HEK293 (cell line): ENCODE data around the gene B3GNT3.

Experiments used
- CTCF ChIA-PET: fragments of 350-600 bp; formaldehyde crosslinking; extraction: SDS; loops from one replicate; lab custom pipeline; 2021; ENCODE audit warnings: antibody characterized with exemption; lab: Yijun Ruan, JAX
- POLR2A ChIA-PET: fragments of 300-600 bp; formaldehyde crosslinking; extraction: SDS; loops from one replicate; lab custom pipeline; 2020; ENCODE audit warnings: antibody characterized with exemption, inconsistent platforms; lab: Yijun Ruan, JAX
- H3K27ac ChIP-seq: fragments of 200-500 bp; sonication (Bioruptor generic); 2 replicates; pipeline ENCODE4 v1.5.1; 2014; ENCODE audit warnings: low read depth, low read length, control low read depth, inconsistent platforms; ENCODE audit errors: extremely low read depth
- H3K36me3 ChIP-seq, 2 experiments: fragments of 200-500 bp in 1 of 2; sonication (Bioruptor generic) in 1 of 2; 1 replicate in 1 of 2; 2 replicates in 1 of 2; pipeline ENCODE4 v1.5.1; 2014 to 2017; ENCODE audit warnings: inconsistent platforms in 2 of 2, low read length in 2 of 2; ENCODE audit not compliant: control insufficient read depth in 2 of 2, insufficient read depth in 1 of 2
- H3K4me1 ChIP-seq: fragments of 200-500 bp; sonication (Bioruptor generic); 2 replicates; pipeline ENCODE4 v1.5.1; 2014; ENCODE audit warnings: mild to moderate bottlenecking, low read length, inconsistent platforms; ENCODE audit not compliant: control insufficient read depth, insufficient read depth
- H3K4me3 ChIP-seq: 2 replicates; pipeline ENCODE4 v1.5.1; 2011; ENCODE audit warnings: low read depth, mild to moderate bottlenecking, control low read depth, low read length, moderate library complexity
- H3K9me3 ChIP-seq: fragments of 200-500 bp; sonication (Bioruptor generic); 2 replicates; pipeline ENCODE4 v1.5.1; 2014; ENCODE audit warnings: low read depth, low read length, inconsistent platforms; ENCODE audit not compliant: control insufficient read depth, insufficient read depth
- AEBP2 ChIP-seq: fragments of 450-650 bp; formaldehyde crosslinking; IDR thresholded peaks from 2 replicates; pipeline ENCODE4 v1.5.1; 2016; ENCODE audit warnings: missing biosample characterization, missing genetic modification characterization, borderline replicate concordance
- FEZF1 ChIP-seq: fragments of 450-650 bp; formaldehyde crosslinking; IDR thresholded peaks from 2 replicates; pipeline ENCODE4 v1.5.1; 2016; ENCODE audit warnings: missing biosample characterization, missing genetic modification characterization
- GLI4 ChIP-seq: fragments of 450-650 bp; formaldehyde crosslinking; IDR thresholded peaks from 2 replicates; pipeline ENCODE4 v1.5.1; 2016; ENCODE audit warnings: missing biosample characterization, missing genetic modification characterization
- GLIS2 ChIP-seq: fragments of 450-650 bp; formaldehyde crosslinking; IDR thresholded peaks from 2 replicates; pipeline ENCODE4 v1.5.1; 2016; ENCODE audit warnings: missing biosample characterization, missing genetic modification characterization
- KLF1 ChIP-seq: fragments of 450-650 bp; formaldehyde crosslinking; IDR thresholded peaks from 2 replicates; pipeline ENCODE4 v1.5.1; 2016; ENCODE audit warnings: missing biosample characterization, missing genetic modification characterization
- SCRT1 ChIP-seq: fragments of 450-650 bp; formaldehyde crosslinking; IDR thresholded peaks from 2 replicates; pipeline ENCODE4 v1.5.1; 2016; ENCODE audit warnings: missing biosample characterization, missing genetic modification characterization, borderline replicate concordance
- ZBTB1 ChIP-seq: fragments of 450-650 bp; formaldehyde crosslinking; IDR thresholded peaks from 2 replicates; pipeline ENCODE4 v1.5.1; 2016; ENCODE audit warnings: missing biosample characterization, missing genetic modification characterization
- ZBTB11 ChIP-seq: fragments of 450-650 bp; formaldehyde crosslinking; conservative IDR thresholded peaks from 2 replicates; pipeline ENCODE4 v1.5.1; 2016; ENCODE audit warnings: low read depth, missing biosample characterization, missing genetic modification characterization
- ZBTB48 ChIP-seq: fragments of 450-650 bp; formaldehyde crosslinking; IDR thresholded peaks from 2 replicates; pipeline ENCODE4 v1.5.1; 2016; ENCODE audit warnings: missing biosample characterization, missing genetic modification characterization
- ZIC2 ChIP-seq: fragments of 450-650 bp; formaldehyde crosslinking; IDR thresholded peaks from 2 replicates; pipeline ENCODE4 v1.5.1; 2016; ENCODE audit warnings: missing biosample characterization, missing genetic modification characterization
- ZNF157 ChIP-seq: fragments of 450-650 bp; formaldehyde crosslinking; IDR thresholded peaks from 2 replicates; pipeline ENCODE4 v1.5.1; 2016; ENCODE audit warnings: missing biosample characterization, missing genetic modification characterization
- ZNF18 ChIP-seq: fragments of 450-650 bp; formaldehyde crosslinking; IDR thresholded peaks from 2 replicates; pipeline ENCODE4 v1.5.1; 2016; ENCODE audit warnings: missing biosample characterization, missing genetic modification characterization
- ZNF514 ChIP-seq: fragments of 450-650 bp; formaldehyde crosslinking; IDR thresholded peaks from 2 replicates; pipeline ENCODE4 v1.5.1; 2016; ENCODE audit warnings: missing biosample characterization, missing genetic modification characterization
- ZNF548 ChIP-seq: fragments of 450-650 bp; formaldehyde crosslinking; IDR thresholded peaks from 2 replicates; pipeline ENCODE4 v1.5.1; 2016; ENCODE audit warnings: missing biosample characterization, missing genetic modification characterization
- ZNF600 ChIP-seq: fragments of 450-650 bp; formaldehyde crosslinking; IDR thresholded peaks from 2 replicates; pipeline ENCODE4 v1.5.1; 2016; ENCODE audit warnings: missing biosample characterization, missing genetic modification characterization
- ZNF610 ChIP-seq: fragments of 450-650 bp; formaldehyde crosslinking; IDR thresholded peaks from 2 replicates; pipeline ENCODE4 v1.5.1; 2016; ENCODE audit warnings: missing biosample characterization, missing genetic modification characterization, borderline replicate concordance
- ZNF704 ChIP-seq: fragments of 450-650 bp; formaldehyde crosslinking; IDR thresholded peaks from 2 replicates; pipeline ENCODE4 v1.5.1; 2016; ENCODE audit warnings: missing biosample characterization, missing genetic modification characterization
- ZSCAN23 ChIP-seq: fragments of 450-650 bp; formaldehyde crosslinking; IDR thresholded peaks from 2 replicates; pipeline ENCODE4 v1.5.1; 2016; ENCODE audit warnings: missing biosample characterization, missing genetic modification characterization
- TF ChIP-seq, protein P1 (sequence below): fragments of 450-650 bp; formaldehyde crosslinking; IDR thresholded peaks from 2 replicates; pipeline ENCODE4 v1.5.1; 2017; ENCODE audit warnings: missing biosample characterization, missing genetic modification characterization

Gene B3GNT3

GRCh38 chr19:17861542-17862402 is 66.8 kb downstream of the B3GNT3 start:
- Histone ChIP-seq H3K36me3 (peaks cover 0 to 60% of the 10 kb centered on the region in 2 experiments; a peak in 2 of 3 replicates), H3K27ac (no peak overlapping the region; the same call in 1 of the 2 replicates), H3K9me3 (no peaks in the 10 kb centered on the region), H3K4me3 (peak overlapping the region; percentile 100), H3K4me1 (0 out of 2 replicates have a peak, but pooled peaks cover 3% of the 10 kb centered on the region)
- TF ChIP-seq SCRT1 (tag by site-specific recombination): no peak
- TF ChIP-seq ZNF18 (tag by site-specific recombination): no peak
- no peak for TF ChIP-seq AEBP2 (tag by site-specific recombination)
- no peak for TF ChIP-seq ZSCAN23
- no peak for TF ChIP-seq ZNF704 (tag by site-specific recombination)
- no peak for TF ChIP-seq GLIS2 (tag by site-specific recombination)
- TF ChIP-seq ZNF610 (tag by site-specific recombination): no peak
- no peak for TF ChIP-seq ZBTB1
- TF ChIP-seq KLF1 (tag by site-specific recombination): no peak
- POLR2A ChIA-PET: interaction anchor here (3.8 kb wide), 1 partner anchor 71 kb away, joined by 86 read pairs; the partner anchor contains the start of gene CCDC124
- CTCF ChIA-PET: interaction anchor here (0.6 to 1.2 kb wide), 3 partner anchors 8 to 146 kb away, joined by 3 to 4 read pairs (median 3); no protein-coding TSS in a partner anchor

GRCh38 chr19:17862711-17863519 is 68.0 kb downstream of the B3GNT3 start:
- H3K4me3 ChIP-seq: no peak overlapping the region
- H3K9me3 ChIP-seq: no peaks in the 10 kb centered on the region
- ChIA-PET CTCF (interaction anchor here (0.6 to 0.8 kb wide), 2 partner anchors 191 to 528 kb away, joined by 3 read pairs; partner anchors contain the start of gene ANO8), POLR2A (interaction anchor here (1.6 kb wide), 1 partner anchor 69 kb away, joined by 5 read pairs; the partner anchor contains the start of gene CCDC124)
- 0 out of 2 replicates have a peak, but pooled peaks cover 3% of the 10 kb centered on the region for H3K4me1 ChIP-seq
- H3K27ac ChIP-seq: no peak overlapping the region
- peaks cover 0 to 60% of the 10 kb centered on the region in 2 experiments; a peak in 2 of 3 replicates for H3K36me3 ChIP-seq
- TF ChIP-seq GLI4 (no peak), FEZF1 (tag by site-specific recombination) (no peak), ZNF514 (tag by site-specific recombination) (no peak), ZBTB48 (tag by site-specific recombination) (no peak), ZNF157 (tag by site-specific recombination) (no peak), ZIC2 (tag by site-specific recombination) (peak; percentile 57), ZNF548 (tag by site-specific recombination) (no peak), ZBTB11 (tag by site-specific recombination) (no peak), ZNF600 (tag by site-specific recombination) (no peak)
- TF ChIP-seq, protein P1, sequence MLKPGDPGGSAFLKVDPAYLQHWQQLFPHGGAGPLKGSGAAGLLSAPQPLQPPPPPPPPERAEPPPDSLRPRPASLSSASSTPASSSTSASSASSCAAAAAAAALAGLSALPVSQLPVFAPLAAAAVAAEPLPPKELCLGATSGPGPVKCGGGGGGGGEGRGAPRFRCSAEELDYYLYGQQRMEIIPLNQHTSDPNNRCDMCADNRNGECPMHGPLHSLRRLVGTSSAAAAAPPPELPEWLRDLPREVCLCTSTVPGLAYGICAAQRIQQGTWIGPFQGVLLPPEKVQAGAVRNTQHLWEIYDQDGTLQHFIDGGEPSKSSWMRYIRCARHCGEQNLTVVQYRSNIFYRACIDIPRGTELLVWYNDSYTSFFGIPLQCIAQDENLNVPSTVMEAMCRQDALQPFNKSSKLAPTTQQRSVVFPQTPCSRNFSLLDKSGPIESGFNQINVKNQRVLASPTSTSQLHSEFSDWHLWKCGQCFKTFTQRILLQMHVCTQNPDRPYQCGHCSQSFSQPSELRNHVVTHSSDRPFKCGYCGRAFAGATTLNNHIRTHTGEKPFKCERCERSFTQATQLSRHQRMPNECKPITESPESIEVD (tag by site-specific recombination): no peak
